K562 (cell line): ENCODE results near the gene RNF115. TPM values are rescaled to one million over a fixed set of nuclear protein-coding genes. Genes with fewer than 3 reads are reported as not detected.

ENCODE experiments used
- ATAC-seq: fragments of 200-7000 bp; cut with Tn5 transposase; 3 replicates; pipeline ENCODE4 v1.9.1; 2020; ENCODE audit warnings: moderate library complexity
- BruUV-seq: library from RNA; stranded (reverse); fragments of 400-500 nt; replicated peaks from 2 replicates; lab custom pipeline; 2021; lab: Mats Ljungman, UMichigan
- CTCF ChIA-PET: fragments of 300-600 bp; formaldehyde crosslinking; extraction: SDS; loops from one replicate; lab custom pipeline; 2021; ENCODE audit warnings: low intra/inter-chr PET ratio; lab: Yijun Ruan, JAX
- POLR2A ChIA-PET: fragments of 300-600, 350-650 bp; sonication (Branson Sonifier 250); formaldehyde crosslinking; extraction: SDS; loops from one replicate; lab custom pipeline; 2021; ENCODE audit warnings: antibody characterized with exemption, inconsistent platforms; lab: Yijun Ruan, JAX
- DNase-seq, 4 experiments: peaks; one replicate each; pipeline versions ENCODE4 v3.0.0 to v3.0.0-alpha.2; 2011 to 2018; ENCODE audit warnings: low spot score in 3 of 4, mixed read lengths in 3 of 4; ENCODE audit errors: extremely low read depth in 1 of 4
- FAIRE-seq: peaks from 2 replicates; lab custom pipeline; 2011; peaks lifted over from hg19 to GRCh38; lab: Jason Lieb, UNC
- H2AFZ ChIP-seq: 2 replicates; pipeline ENCODE4 v1.6.0; 2011; ENCODE audit warnings: low read depth, low read length, control low read depth, inconsistent platforms
- H3K27ac ChIP-seq: fragments of 200-600 bp; 3 replicates; pipeline ENCODE4 v1.8.0; 2011; ENCODE audit warnings: low read depth, mild to moderate bottlenecking, control low read depth, inconsistent platforms, low read length, moderate library complexity, mixed read lengths; ENCODE audit errors: extremely low read depth
- H3K27me3 ChIP-seq, 2 experiments: fragments of 300-600 bp in 1 of 2; 2 replicates in 1 of 2; 3 replicates in 1 of 2; pipeline versions ENCODE4 v1.6.0 to v1.8.0; 2011; ENCODE audit warnings: inconsistent platforms in 2 of 2, low read length in 2 of 2, mild to moderate bottlenecking in 1 of 2, mixed read lengths in 1 of 2, moderate library complexity in 1 of 2; ENCODE audit not compliant: control insufficient read depth in 2 of 2, insufficient read depth in 2 of 2
- H3K36me3 ChIP-seq: fragments of 300-600 bp; 3 replicates; pipeline ENCODE4 v1.8.0; 2011; ENCODE audit warnings: mild to moderate bottlenecking, low read length, inconsistent platforms; ENCODE audit not compliant: control insufficient read depth, insufficient read depth
- H3K4me1 ChIP-seq, 2 experiments: fragments of 200-600 bp in 1 of 2; replicated peaks in 1 of 2; 2 replicates in 1 of 2; 3 replicates in 1 of 2; pipeline versions ENCODE4 v1.5.1 to v1.8.0; 2011; ENCODE audit warnings: inconsistent platforms in 2 of 2, low read length in 2 of 2, mild to moderate bottlenecking in 1 of 2, mixed read lengths in 1 of 2, moderate library complexity in 1 of 2; ENCODE audit not compliant: control insufficient read depth in 2 of 2, insufficient read depth in 2 of 2
- H3K4me2 ChIP-seq: 2 replicates; pipeline ENCODE4 v1.6.1; 2011; ENCODE audit warnings: low read length, control low read depth, inconsistent platforms, mixed read lengths; ENCODE audit not compliant: insufficient read depth
- H3K4me3 ChIP-seq: fragments of 200-600 bp; sonication (generic), shearing (Covaris generic); 2 replicates; pipeline ENCODE4 v1.5.1; 2016; ENCODE audit warnings: control low read depth, inconsistent platforms
- H3K79me2 ChIP-seq: fragments of 200-600 bp; 3 replicates; pipeline ENCODE4 v1.8.0; 2011; ENCODE audit warnings: low read length, inconsistent platforms; ENCODE audit not compliant: control insufficient read depth, insufficient read depth
- H3K9ac ChIP-seq, 2 experiments: 2 replicates each; pipeline versions ENCODE4 v1.6.0 to v1.6.1; 2011; ENCODE audit warnings: low read depth in 2 of 2, low read length in 2 of 2, control low read depth in 1 of 2, inconsistent platforms in 1 of 2, mild to moderate bottlenecking in 1 of 2, mixed read lengths in 1 of 2; ENCODE audit not compliant: insufficient read depth in 1 of 2
- H3K9me1 ChIP-seq: one replicate; pipeline ENCODE4 v1.6.0; 2011; ENCODE audit warnings: inconsistent platforms, mild to moderate bottlenecking, low read length, moderate library complexity; ENCODE audit not compliant: control insufficient read depth, insufficient read depth
- H3K9me3 ChIP-seq: replicated peaks from 2 replicates; pipeline ENCODE4 v1.5.1; 2011; ENCODE audit warnings: low read depth, low read length, inconsistent platforms; ENCODE audit not compliant: control insufficient read depth, insufficient read depth
- H4K20me1 ChIP-seq: replicated peaks from 2 replicates; pipeline ENCODE4 v1.6.1; 2011; ENCODE audit warnings: low read length, inconsistent platforms, mixed read lengths; ENCODE audit not compliant: control insufficient read depth, insufficient read depth
- CBFA2T3 ChIP-seq: fragments of 450-650 bp; IDR thresholded peaks from 2 replicates; pipeline ENCODE4 v1.6.1; 2017
- CEBPZ ChIP-seq: fragments of 150-350 bp; IDR thresholded peaks from 2 replicates; pipeline ENCODE4 v1.6.1; 2014; ENCODE audit warnings: low read depth, mild to moderate bottlenecking, low read length, borderline replicate concordance
- CREM ChIP-seq: IDR thresholded peaks from 2 replicates; pipeline ENCODE4 v1.6.1; 2014; ENCODE audit warnings: antibody characterized with exemption, low read depth
- DPF2 ChIP-seq: fragments of 450-650 bp; IDR thresholded peaks from 2 replicates; pipeline ENCODE4 v1.6.1; 2016
- ELF4 ChIP-seq: fragments of 450-650 bp; formaldehyde crosslinking; IDR thresholded peaks from 2 replicates; pipeline ENCODE4 v1.4.0; 2022; ENCODE audit warnings: missing genetic modification characterization
- FOXA1 ChIP-seq: fragments of 450-650 bp; IDR thresholded peaks from 2 replicates; pipeline ENCODE4 v1.6.1; 2016; ENCODE audit warnings: mild to moderate bottlenecking, borderline replicate concordance
- HEY1 ChIP-seq: fragments of 250-450 bp; sonication (Bioruptor Pico); IDR thresholded peaks from 2 replicates; pipeline ENCODE4 v1.5.0; 2020; ENCODE audit warnings: mild to moderate bottlenecking, moderate library complexity, borderline replicate concordance
- HNRNPUL1 ChIP-seq: fragments of 200-400 bp; formaldehyde crosslinking; IDR thresholded peaks from 2 replicates; pipeline ENCODE4 v1.6.1; 2017; ENCODE audit warnings: low read length
- NFIC ChIP-seq: fragments of 450-650 bp; IDR thresholded peaks from 2 replicates; pipeline ENCODE4 v1.6.1; 2017; ENCODE audit warnings: mild to moderate bottlenecking, inconsistent platforms
- NR0B1 ChIP-seq: fragments of 450-650 bp; IDR thresholded peaks from one replicate; pipeline ENCODE4 v1.6.1; 2018; ENCODE audit warnings: mild to moderate bottlenecking, moderate library complexity; ENCODE audit not compliant: partially characterized antibody
- RBM15 ChIP-seq: fragments of 200-400 bp; formaldehyde crosslinking; IDR thresholded peaks from 2 replicates; pipeline ENCODE4 v1.6.1; 2018; ENCODE audit warnings: mild to moderate bottlenecking, low read length, moderate library complexity; ENCODE audit not compliant: insufficient read depth
- TAF7 ChIP-seq: fragments of 450-650 bp; IDR thresholded peaks from 2 replicates; pipeline ENCODE4 v1.6.1; 2016; ENCODE audit warnings: missing genetic modification characterization, missing compliant biosample characterization
- TGIF2 ChIP-seq: sonication (generic); formaldehyde crosslinking; IDR thresholded peaks from 2 replicates; pipeline ENCODE4 v1.8.1; 2022; ENCODE audit warnings: mild to moderate bottlenecking, missing genetic modification reagents, moderate library complexity
- ZBTB49 ChIP-seq: sonication (generic); formaldehyde crosslinking; IDR thresholded peaks from 2 replicates; pipeline ENCODE4 v1.8.0; 2022; ENCODE audit warnings: missing genetic modification reagents, mild to moderate bottlenecking, borderline replicate concordance
- ZFP91 ChIP-seq: sonication (generic); formaldehyde crosslinking; IDR thresholded peaks from 2 replicates; pipeline ENCODE4 v1.8.0; 2022; ENCODE audit warnings: mild to moderate bottlenecking, missing genetic modification reagents
- ZNF830 ChIP-seq: fragments of 250-450 bp; sonication (Bioruptor Pico); IDR thresholded peaks from 2 replicates; pipeline ENCODE4 v1.5.0; 2021; ENCODE audit warnings: mild to moderate bottlenecking
- in situ Hi-C: fragments of 300-500 bp; cut with MboI; formaldehyde crosslinking; loops from 4 replicates; pipeline ENCODE4 v1.15.0; 2018; ENCODE audit warnings: inconsistent platforms, mixed read lengths
- intact Hi-C: fragments of 100-400 bp; cut with micrococcal nuclease; formaldehyde crosslinking; loops from 2 replicates; pipeline ENCODE4 v1.14.2; 2022
- polyA plus RNA-seq, 8 experiments: library from polyadenylated mRNA; depleted of rRNA in 4 of 8; stranded (reverse) in 5 of 8; unstranded in 3 of 8; fragments of >200 nt; fragmentation: Nextera tagmentation in 2 of 8; fragmentation: Illumina TruSeq in 1 of 8; extraction: Ambion mirVana in 2 of 8; extraction: Trizol in 1 of 8; gene quantifications; 2 replicates each; pipeline versions ENCODE4 v1.2.1 to v1.2.3, GENCODE V29; 2011 to 2014; ENCODE audit warnings: inconsistent platforms in 1 of 8, missing spikeins in 1 of 8
- total RNA-seq, 7 experiments: library from RNA; depleted of rRNA in 6 of 7; stranded (reverse); fragments of >200 nt in 6 of 7; fragmentation: Illumina TruSeq in 2 of 7; extraction: Trizol in 2 of 7; gene quantifications; 2 replicates each; pipeline versions ENCODE4 v1.2.1 to v1.2.3, GENCODE V29; 2011 to 2021; ENCODE audit warnings: low replicate concordance in 1 of 7

The RNF115 gene
- total and polyA plus RNA-seq, 9 of the 15 experiments (the other 6 are each of a cell fraction or from before 2014, with no cell fraction given): 1.9 to 14.3 (median 9.5) TPM

GRCh38 chr1:145827966-145828365 is 4.1 kb upstream of the RNF115 start:
- Histone ChIP-seq H3K9me3 (no peaks in the 10 kb centered on the region), H3K27me3 (no peaks in the 10 kb centered on the region), H2AFZ (no peak overlapping the region), H3K4me1 (peaks cover 8 to 20% of the 10 kb centered on the region in 2 experiments), H3K9ac (no peak overlapping the region), H3K36me3 (peaks cover 71% of the 10 kb centered on the region), H3K9me1 (no peaks in the 10 kb centered on the region), H3K4me3 (no peak overlapping the region), H3K27ac (no peak overlapping the region; the same call in 2 of the 3 replicates), H3K79me2 (peaks cover 30% of the 10 kb centered on the region), H4K20me1 (no peaks in the 10 kb centered on the region), H3K4me2 (peak overlapping the region; percentile 12; the same call in 1 of the 2 replicates)
- DNase-seq (no peak), ATAC-seq (no peak), FAIRE-seq (no peak)
- CTCF ChIA-PET: no interaction called here
- BruUV-seq: no TSS peak
- intact Hi-C loops: loop anchor here (10.0 kb wide), 1 partner anchor 83 kb away; no protein-coding TSS in a partner anchor
- POLR2A ChIA-PET: interaction anchor here (0.9 to 4.8 kb wide), 3 partner anchors 9 to 156 kb away, joined by 3 to 40 read pairs (median 4); partner anchors contain the start of gene NUDT17
- in situ Hi-C loops: no loop called here
- TF ChIP-seq ZFP91 (CRISPR knock-in tag) (no peak), CBFA2T3 (no peak), HEY1 (CRISPR knock-in tag) (no peak), TAF7 (tag) (no peak), DPF2 (no peak), TGIF2 (CRISPR knock-in tag) (no peak), RBM15 (no peak), CEBPZ (no peak), NR0B1 (no peak), ZBTB49 (CRISPR knock-in tag) (no peak), FOXA1 (no peak), CREM (no peak), ELF4 (CRISPR knock-in tag) (no peak), NFIC (no peak), HNRNPUL1 (no peak), ZNF830 (CRISPR knock-in tag) (no peak)
